ENCODE results near the gene PIAS1.
"Not testable (repeated sequence)": the region's sequence is repeated elsewhere in the genome, so short reads cannot be mapped to it uniquely, and the experiment has no call there.

Gene PIAS1

GRCh38 chr15:68205954-68206539, 151.9 kb downstream of the PIAS1 start:
- peak; percentile 71 for DNase-seq

DNA sequence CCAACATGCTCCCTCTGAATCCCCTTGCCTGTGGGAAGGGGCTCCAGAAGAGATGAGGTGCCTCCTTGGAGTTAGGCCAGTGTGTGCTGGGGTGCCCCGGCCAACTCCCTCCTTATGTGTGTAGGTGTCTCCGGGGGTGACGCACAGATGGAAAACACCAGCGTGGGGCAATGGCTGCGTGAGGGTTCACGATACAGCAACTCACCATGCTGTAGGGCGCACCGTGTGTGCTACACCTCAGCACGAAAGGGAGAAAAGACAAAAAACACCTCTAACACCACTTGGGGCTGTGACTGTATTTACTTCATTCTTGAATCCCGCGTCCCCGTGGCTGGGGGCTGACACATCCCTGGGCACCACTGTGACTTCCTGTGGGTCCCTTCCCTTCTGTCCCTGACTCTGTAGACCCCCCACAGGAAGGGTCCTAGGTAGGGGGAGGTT, 152.6 kb downstream of the PIAS1 start:
- DNase-seq = no peak

GRCh38 chr15:68207176-68207935, 153.2 kb downstream of the PIAS1 start:
- DNase-seq = no peak

- DNase-seq = no peak
These were observed 154.0 kb downstream of the PIAS1 start for GRCh38 chr15:68208136-68208535.

- no peak for DNase-seq
These were observed 154.6 kb downstream of the PIAS1 start for GRCh38 chr15:68208636-68209240.

GRCh38 chr15:68209272-68209671, 155.2 kb downstream of the PIAS1 start:
- DNase-seq = peak; percentile 17

DNA sequence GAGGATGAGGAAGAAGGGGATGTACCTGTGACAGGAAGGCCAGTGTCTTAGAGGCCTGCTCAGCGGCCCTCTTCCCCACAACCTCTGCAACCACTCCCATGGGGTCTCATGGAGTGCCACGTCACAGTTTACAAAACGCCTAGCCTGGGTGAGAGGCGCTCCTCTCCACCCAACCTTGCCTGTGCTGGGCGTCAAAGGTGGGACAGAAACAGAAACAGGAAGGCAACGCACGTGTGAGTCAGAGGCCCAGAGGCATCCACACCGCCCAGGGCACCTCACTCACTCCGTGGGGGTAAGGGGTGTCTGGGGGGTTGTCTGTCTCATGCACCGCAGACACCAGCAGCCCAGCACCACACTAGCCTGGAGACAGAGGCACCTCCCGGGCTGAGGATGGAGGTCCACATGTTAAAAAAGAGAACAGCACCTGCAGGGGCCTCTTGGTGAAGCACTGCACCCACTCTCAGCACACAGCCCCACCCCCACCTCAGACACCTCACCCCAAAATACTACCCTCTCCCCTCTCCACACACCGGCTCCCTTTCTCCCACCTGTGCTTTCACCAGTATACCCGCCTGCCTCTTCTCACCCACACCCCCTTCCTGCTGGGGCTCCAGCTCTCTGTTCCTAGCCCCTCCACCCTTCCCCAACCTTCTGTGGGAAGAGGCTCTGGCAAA, 155.8 kb downstream of the PIAS1 start:
- DNase-seq = peak; percentile 26

DNA sequence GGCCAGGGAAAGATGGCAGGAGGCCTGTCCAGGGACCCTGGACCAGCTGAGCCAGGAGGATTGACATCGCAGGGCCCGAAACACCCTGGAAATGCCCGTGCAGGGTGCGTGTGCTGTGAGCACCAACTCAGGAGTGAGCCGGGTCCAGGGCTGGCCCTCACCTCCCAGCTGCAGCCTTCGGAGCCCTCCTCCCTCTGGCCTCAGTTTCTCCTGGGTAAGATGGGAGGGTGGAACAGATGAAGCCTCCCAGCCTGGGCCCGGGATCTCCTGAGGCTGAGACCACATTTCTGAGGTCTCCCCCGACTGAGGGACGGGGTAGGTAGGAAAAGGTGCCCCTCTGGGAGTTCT, 156.3 kb downstream of the PIAS1 start:
- peak; percentile 12 for DNase-seq

DNA sequence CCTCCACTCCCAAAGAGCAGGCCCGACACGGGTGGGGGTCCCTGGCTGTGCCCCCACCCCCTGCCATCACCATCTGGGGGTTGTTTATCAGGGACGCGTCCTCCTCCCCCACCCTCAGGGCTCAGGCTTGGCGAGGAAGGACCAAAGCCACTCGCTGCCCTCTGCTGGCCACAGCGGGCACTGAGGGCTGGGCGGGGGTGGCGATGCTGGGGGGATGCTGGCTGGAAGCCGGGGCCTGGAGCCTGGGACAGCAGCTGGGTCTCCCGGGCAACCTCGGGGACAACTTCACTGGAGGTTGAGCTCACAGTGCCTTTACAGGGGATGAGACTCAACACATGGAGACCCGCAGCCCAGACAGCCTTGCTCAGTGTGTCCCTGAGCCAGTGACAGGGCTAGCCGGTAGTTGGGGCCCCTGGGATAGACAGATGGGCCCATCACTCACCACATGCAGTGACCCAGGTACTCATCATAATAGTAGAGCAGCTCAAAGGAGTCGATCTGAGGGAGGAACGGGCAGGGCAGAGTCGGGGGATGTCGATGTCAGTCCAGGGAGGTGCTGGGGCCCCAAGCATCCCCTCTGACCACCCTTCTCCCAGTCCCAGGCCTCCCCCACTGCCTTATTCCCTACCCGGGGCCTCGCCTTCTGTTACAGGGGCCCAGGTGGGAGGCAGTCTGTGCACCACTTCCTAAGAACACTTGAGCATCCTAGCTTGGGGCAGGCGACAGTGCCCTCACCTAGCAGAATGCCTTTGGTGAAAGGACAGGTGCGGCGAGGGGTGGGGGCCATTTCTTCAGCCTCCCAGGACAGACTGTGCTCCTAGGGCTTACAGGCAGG, 156.9 kb downstream of the PIAS1 start:
- DNase-seq = peak; percentile 83

DNA sequence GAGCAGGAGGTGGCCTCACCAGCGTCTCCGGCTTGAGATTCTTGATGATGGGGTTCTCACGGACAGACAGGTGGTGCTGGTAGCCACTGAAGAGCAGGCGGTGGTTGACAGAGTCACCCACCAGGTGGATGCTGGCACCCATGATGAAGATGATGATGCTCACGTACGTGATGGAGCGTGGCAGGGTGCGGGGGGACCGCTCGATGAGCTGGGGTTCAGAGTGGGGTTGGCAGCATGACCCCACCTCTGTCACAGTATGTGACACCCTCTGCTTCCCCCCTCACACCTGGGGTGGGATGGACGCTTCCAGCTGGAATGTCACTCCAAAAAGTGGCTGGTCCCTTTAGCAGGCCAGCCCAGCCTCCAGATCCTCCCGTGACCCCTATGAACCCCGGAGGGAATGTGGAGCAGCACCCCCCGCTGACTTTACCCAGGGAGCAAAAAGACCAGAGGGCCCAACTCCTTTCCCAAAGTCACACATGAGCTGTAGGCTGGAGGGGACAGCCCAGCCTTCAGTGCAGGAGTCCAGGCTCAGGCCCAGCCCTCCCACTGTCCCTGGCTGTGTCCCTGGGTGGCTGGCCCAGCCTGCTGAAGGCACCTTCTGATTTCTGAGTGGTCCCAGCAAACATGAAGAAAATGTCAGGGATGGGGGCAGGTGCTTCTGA, 157.7 kb downstream of the PIAS1 start:
- DNase-seq = no peak

DNA sequence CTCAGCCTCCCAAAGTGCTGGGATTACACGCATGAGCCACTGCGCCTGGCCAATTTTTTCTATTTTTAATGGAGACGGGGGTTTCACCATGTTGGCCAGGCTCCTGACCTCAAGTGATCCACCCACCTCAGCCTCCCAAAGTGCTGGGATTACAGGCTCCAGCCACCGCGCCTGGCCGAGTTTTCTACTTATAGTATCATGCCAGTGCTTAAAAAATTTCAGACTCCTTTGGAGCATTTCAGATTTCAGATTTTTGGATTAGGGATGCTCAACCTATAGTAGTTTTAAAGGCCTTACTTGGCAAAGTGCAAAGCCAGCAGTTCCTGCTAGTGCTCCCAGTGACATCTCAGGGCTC, 159.4 kb downstream of the PIAS1 start:
- DNase-seq = not testable (repeated sequence)

DNA sequence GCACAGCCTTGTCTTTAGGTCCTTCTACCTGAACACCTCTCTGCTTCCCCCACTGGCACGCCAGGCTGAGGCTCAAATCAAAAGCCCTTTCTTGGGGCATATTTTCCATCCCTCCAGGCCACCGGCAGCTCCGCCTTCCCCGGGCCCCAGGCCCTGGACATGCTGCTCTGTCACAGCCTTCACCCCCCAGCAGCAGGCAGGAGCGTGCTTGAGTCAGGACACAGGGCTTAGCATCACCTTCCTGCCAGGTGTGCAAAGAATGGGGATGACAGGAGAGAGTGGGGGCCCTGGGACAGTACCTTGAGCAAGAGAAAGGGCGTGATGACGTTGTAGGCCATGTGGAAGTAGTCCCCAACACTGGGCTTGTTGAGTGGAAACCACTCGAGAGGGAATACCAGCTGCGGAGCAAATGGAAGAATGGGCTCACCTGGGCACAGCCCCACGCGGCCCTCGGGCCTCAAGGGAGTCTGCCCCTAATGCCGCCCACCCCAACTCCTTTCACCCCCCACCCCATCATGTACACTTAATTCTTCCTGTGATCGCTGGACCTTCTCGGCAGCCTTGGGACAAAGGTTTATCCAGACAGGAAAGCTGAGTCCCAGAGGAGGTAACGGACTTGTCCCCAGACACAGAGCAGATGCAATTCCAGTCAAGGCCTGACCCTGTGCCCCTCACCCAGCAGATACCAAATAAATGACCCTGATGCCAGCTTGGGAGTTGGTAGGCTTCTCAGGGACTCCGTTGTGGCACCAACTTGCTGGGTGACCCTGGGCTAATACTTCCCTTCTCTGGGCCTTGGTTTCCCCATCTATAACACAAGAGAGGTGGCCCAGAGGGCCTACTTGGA, 160.1 kb downstream of the PIAS1 start:
- DNase-seq = no peak

GRCh38 chr15:68214838-68215254, 160.7 kb downstream of the PIAS1 start:
- DNase-seq = no peak

GRCh38 chr15:68217341-68217740, 163.2 kb downstream of the PIAS1 start:
- no peak for DNase-seq

- no peak for DNase-seq
These were observed 164.2 kb downstream of the PIAS1 start for GRCh38 chr15:68218331-68218730.

DNA sequence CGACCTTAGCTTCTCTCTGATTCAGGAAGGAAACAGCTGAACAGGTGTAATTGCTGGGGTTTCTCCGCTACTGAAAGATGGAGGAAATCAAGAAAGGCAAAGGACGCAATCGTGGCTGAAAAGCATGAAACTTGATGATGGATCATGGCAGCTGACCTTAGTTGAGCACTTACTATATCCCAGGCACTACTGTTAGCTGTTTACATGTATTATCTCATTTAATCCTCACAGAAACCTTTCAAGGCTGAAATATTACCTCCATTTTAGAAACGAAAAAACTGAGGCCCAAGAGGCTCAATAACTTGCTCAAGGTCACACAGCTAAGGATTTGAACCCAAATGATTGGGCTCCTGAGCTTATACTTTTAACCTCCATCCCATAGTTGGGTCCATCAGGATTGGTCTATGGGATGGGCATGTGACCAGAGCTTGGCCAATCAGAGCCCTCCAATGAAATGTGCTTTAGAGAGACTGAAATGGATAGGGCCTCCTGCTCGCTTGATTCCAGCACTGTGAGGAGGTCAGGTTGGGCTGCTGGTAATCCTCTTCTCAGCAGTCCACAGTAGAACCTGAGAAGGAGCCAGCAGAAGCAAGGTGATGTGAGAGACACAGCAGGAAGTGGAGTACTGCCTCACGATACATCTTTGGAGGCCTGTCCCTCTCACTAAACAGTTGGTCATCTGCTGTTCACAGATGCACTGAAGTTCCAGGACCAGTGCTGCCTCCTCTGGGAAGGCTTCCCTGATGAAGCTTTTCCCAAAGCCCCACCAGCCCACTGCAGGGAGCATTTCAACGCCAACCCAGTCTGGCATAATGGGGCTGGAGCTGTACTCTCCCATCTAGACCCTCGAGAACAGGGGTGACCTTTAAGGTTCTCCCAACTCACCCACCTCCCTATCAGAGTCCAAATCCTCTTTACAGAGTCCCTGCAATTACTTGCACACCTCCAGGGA, 165.0 kb downstream of the PIAS1 start:
- no peak for DNase-seq

- no peak for DNase-seq
These were observed 166.4 kb downstream of the PIAS1 start for GRCh38 chr15:68220489-68220888.

DNA sequence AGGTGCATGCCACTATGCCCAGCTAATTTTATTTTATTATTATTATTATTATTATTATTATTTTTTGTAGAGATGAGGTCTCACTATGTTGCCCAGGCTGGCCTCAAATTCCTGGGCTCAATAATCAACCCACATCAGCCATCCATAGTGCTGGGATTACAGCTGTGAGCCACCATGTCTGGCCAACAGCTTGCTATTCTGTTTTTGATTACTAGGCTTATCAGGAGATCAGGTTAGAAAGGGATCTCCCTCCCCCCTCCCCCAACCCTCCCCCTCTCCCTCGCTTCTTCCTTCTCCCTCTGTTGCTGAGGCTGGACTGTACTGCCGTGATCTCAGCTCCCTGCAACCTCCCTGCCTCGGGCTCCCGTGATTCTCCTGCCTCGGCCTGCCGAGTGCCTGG, 166.9 kb downstream of the PIAS1 start:
- DNase-seq = no peak

GRCh38 chr15:68221530-68222431, 167.7 kb downstream of the PIAS1 start:
- not testable (repeated sequence) for DNase-seq

Measured in femur (tissue), 1 donor.